ENCODE results near the gene SSR2. TPM values are rescaled to one million over a fixed set of nuclear protein-coding genes. Genes with fewer than 3 reads are reported as not detected.

Gene SSR2
- polyA plus RNA-seq, 1 experiment, result 935 TPM

GRCh38 chr1:156004843-156005584 is 15.7 kb downstream of the SSR2 start:
- DNase-seq (ENCODE audit: low read depth), result no peak
- Histone ChIP-seq H3K27me3 (ENCODE audit: control insufficient read depth, insufficient read depth, low read length) (no peaks in the 10 kb centered on the region), H3K36me3 (ENCODE audit: control insufficient read depth, insufficient read depth, low read length) (peaks cover 8% of the 10 kb centered on the region), H3K4me3 (ENCODE audit: low read depth, low read length) (no peak overlapping the region)
- ChIA-PET CTCF (interaction anchor here (3.2 kb wide), 1 partner anchor 16 kb away, joined by 24 read pairs; no protein-coding TSS in a partner anchor), POLR2A (no interaction called here)
- TF ChIP-seq CTCF (IDR thresholded peaks at IDR 0.05; ENCODE audit: insufficient read depth, low read depth, low read length), result no peak

- CTCF ChIA-PET, result interaction anchor here (2.1 to 3.2 kb wide), 2 partner anchors 15 to 62 kb away, joined by 11 to 24 read pairs; no protein-coding TSS in a partner anchor
- no peaks in the 10 kb centered on the region for H3K27me3 ChIP-seq (ENCODE audit: control insufficient read depth, insufficient read depth, low read length)
- POLR2A ChIA-PET, result no interaction called here
- no peak for TF ChIP-seq CTCF (IDR thresholded peaks at IDR 0.05; ENCODE audit: insufficient read depth, low read depth, low read length)
- peaks cover 2% of the 10 kb centered on the region for H3K36me3 ChIP-seq (ENCODE audit: control insufficient read depth, insufficient read depth, low read length)
- H3K4me3 ChIP-seq (ENCODE audit: low read depth, low read length), result no peak overlapping the region
- no peak for DNase-seq (ENCODE audit: low read depth)
Observed at GRCh38 chr1:156003923-156004188, 16.9 kb downstream of the SSR2 start.

GRCh38 chr1:156002188-156002911 is 18.4 kb downstream of the SSR2 start:
- POLR2A ChIA-PET, result interaction anchor here (0.6 kb wide), 1 partner anchor 9 kb away, joined by 3 read pairs; no protein-coding TSS in a partner anchor
- Histone ChIP-seq H3K27me3 (ENCODE audit: control insufficient read depth, insufficient read depth, low read length) (no peaks in the 10 kb centered on the region), H3K36me3 (ENCODE audit: control insufficient read depth, insufficient read depth, low read length) (no peaks in the 10 kb centered on the region), H3K4me3 (ENCODE audit: low read depth, low read length) (no peak overlapping the region)
- CTCF ChIA-PET, result interaction anchor here (1.8 to 3.2 kb wide), 3 partner anchors 13 to 63 kb away, joined by 3 to 24 read pairs (median 11); no protein-coding TSS in a partner anchor
- TF ChIP-seq CTCF (IDR thresholded peaks at IDR 0.05; ENCODE audit: insufficient read depth, low read depth, low read length), result no peak
- DNase-seq (ENCODE audit: low read depth), result no peak

GRCh38 chr1:156001662-156002171 is 19.0 kb downstream of the SSR2 start:
- Histone ChIP-seq H3K4me3 (ENCODE audit: low read depth, low read length) (no peak overlapping the region), H3K27me3 (ENCODE audit: control insufficient read depth, insufficient read depth, low read length) (no peaks in the 10 kb centered on the region), H3K36me3 (ENCODE audit: control insufficient read depth, insufficient read depth, low read length) (no peaks in the 10 kb centered on the region)
- CTCF ChIA-PET, result interaction anchor here (1.1 to 3.2 kb wide), 8 partner anchors 8 to 65 kb away, joined by 3 to 24 read pairs (median 4); no protein-coding TSS in a partner anchor
- no peak for DNase-seq (ENCODE audit: low read depth)
- TF ChIP-seq CTCF (IDR thresholded peaks at IDR 0.05; ENCODE audit: insufficient read depth, low read depth, low read length), result no peak
- POLR2A ChIA-PET, result interaction anchor here (0.6 kb wide), 1 partner anchor 8 kb away, joined by 3 read pairs; no protein-coding TSS in a partner anchor
